Neural crest cell (in vitro differentiated cells): Measurements from ENCODE around the gene SLC51B. TPM values are rescaled to one million over a fixed set of nuclear protein-coding genes. Genes with fewer than 3 reads are reported as not detected.
"Not testable (repeated sequence)": the region's sequence is repeated elsewhere in the genome, so short reads cannot be mapped to it uniquely, and the experiment has no call there.

Source experiments
- DNase-seq: peaks from one replicate; pipeline ENCODE4 v3.0.0; 2021; ENCODE audit warnings: low read depth, mixed read lengths, low spot score
- H3K27ac Mint-ChIP-seq: one replicate; pipeline ENCODE4 v1.8.0; 2021; ENCODE audit warnings: mild to moderate bottlenecking, mixed read lengths; ENCODE audit not compliant: unreplicated experiment
- H3K27me3 Mint-ChIP-seq: 2 replicates; pipeline ENCODE4 v1.8.0; 2021; ENCODE audit warnings: low read depth, mild to moderate bottlenecking, mixed read lengths
- H3K36me3 Mint-ChIP-seq: 2 replicates; pipeline ENCODE4 v1.8.0; 2021; ENCODE audit warnings: low read depth, mild to moderate bottlenecking, mixed read lengths
- H3K4me1 Mint-ChIP-seq: 2 replicates; pipeline ENCODE4 v1.8.0; 2021; ENCODE audit warnings: mixed read lengths
- H3K4me3 Mint-ChIP-seq: one replicate; pipeline ENCODE4 v1.8.0; 2021; ENCODE audit warnings: mild to moderate bottlenecking, mixed read lengths
- H3K9me3 Mint-ChIP-seq: 2 replicates; pipeline ENCODE4 v1.8.0; 2021; ENCODE audit warnings: mixed read lengths
- total RNA-seq: library from RNA; stranded (reverse); gene quantifications from 2 replicates; pipeline ENCODE4 v1.2.1, GENCODE V29; 2021
- TF ChIP-seq, protein P1 (sequence below): fragments of 200-600 bp; sonication (generic); conservative IDR thresholded peaks from 2 replicates; pipeline ENCODE4 v1.5.0; 2021; ENCODE audit warnings: antibody characterized with exemption, mild to moderate bottlenecking

The SLC51B gene
- total RNA-seq, 1 donor from 2014 or later, result not detected

DNA sequence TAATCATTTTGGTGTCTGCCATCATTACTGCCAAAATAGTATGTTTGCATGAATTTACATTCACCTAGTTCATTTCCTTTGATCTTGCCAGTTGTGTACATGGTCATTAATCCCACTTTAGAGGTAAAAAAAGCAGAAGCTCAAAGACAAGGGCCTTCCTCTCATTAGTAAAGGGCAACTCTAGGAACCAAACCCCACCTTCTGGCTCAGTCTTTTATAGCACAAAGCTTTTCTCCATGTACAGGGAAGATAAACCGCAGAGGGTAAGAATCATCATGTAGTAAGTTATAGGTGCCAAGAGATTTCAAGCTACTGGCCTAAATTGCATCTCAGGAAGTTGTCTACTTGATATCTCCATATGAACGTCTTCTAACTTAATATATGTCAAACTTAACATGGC, 36.2 kb upstream of the SLC51B start:
- H3K36me3 Mint-ChIP-seq, result peaks cover 29% of the 10 kb centered on the region
- no peak overlapping the region for H3K27ac Mint-ChIP-seq
- H3K4me1 Mint-ChIP-seq, result no peaks in the 10 kb centered on the region
- no peak overlapping the region for H3K4me3 Mint-ChIP-seq
- TF ChIP-seq, protein P1, sequence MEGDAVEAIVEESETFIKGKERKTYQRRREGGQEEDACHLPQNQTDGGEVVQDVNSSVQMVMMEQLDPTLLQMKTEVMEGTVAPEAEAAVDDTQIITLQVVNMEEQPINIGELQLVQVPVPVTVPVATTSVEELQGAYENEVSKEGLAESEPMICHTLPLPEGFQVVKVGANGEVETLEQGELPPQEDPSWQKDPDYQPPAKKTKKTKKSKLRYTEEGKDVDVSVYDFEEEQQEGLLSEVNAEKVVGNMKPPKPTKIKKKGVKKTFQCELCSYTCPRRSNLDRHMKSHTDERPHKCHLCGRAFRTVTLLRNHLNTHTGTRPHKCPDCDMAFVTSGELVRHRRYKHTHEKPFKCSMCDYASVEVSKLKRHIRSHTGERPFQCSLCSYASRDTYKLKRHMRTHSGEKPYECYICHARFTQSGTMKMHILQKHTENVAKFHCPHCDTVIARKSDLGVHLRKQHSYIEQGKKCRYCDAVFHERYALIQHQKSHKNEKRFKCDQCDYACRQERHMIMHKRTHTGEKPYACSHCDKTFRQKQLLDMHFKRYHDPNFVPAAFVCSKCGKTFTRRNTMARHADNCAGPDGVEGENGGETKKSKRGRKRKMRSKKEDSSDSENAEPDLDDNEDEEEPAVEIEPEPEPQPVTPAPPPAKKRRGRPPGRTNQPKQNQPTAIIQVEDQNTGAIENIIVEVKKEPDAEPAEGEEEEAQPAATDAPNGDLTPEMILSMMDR, result no peak
- no peaks in the 10 kb centered on the region for H3K27me3 Mint-ChIP-seq
- DNase-seq, result no peak
- peaks cover 9% of the 10 kb centered on the region for H3K9me3 Mint-ChIP-seq

DNA sequence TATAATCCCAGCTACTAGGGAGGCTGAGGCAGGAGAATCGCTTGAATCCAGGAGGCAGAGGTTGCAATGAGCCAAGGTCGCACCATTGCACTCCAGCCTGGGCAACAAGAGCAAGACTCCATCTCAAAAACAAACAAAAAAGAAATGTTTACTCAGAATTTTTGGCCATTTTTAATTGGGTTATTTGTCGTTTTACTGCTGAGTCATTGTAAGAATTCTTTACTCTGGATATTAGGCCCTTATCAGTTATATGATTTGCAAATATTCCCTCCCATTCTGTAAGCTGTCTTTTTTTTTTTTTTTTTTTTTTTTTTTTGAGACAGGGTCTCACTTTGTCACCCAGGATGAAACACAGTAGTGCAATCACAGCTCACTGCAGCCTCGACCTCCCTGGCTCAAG, 34.0 kb upstream of the SLC51B start:
- H3K27ac Mint-ChIP-seq, DNase-seq, H3K4me1 Mint-ChIP-seq, H3K27me3 Mint-ChIP-seq, H3K4me3 Mint-ChIP-seq, H3K9me3 Mint-ChIP-seq: not testable (repeated sequence)
- peaks cover 36% of the 10 kb centered on the region for H3K36me3 Mint-ChIP-seq

GRCh38 chr15:65020419-65020818, 24.8 kb upstream of the SLC51B start:
- no peaks in the 10 kb centered on the region for H3K4me1 Mint-ChIP-seq
- no peak overlapping the region for H3K4me3 Mint-ChIP-seq
- TF ChIP-seq, protein P1, result no peak
- no peaks in the 10 kb centered on the region for H3K9me3 Mint-ChIP-seq
- no peak for DNase-seq
- no peaks in the 10 kb centered on the region for H3K27me3 Mint-ChIP-seq
- no peak overlapping the region for H3K27ac Mint-ChIP-seq
- H3K36me3 Mint-ChIP-seq, result peaks cover 10% of the 10 kb centered on the region

GRCh38 chr15:65021488-65021887, 23.7 kb upstream of the SLC51B start:
- no peak overlapping the region for H3K4me3 Mint-ChIP-seq
- H3K27me3 Mint-ChIP-seq, result no peaks in the 10 kb centered on the region
- H3K9me3 Mint-ChIP-seq, result no peaks in the 10 kb centered on the region
- H3K4me1 Mint-ChIP-seq, result no peaks in the 10 kb centered on the region
- no peak for DNase-seq
- TF ChIP-seq, protein P1, result no peak
- peaks cover 7% of the 10 kb centered on the region for H3K36me3 Mint-ChIP-seq
- H3K27ac Mint-ChIP-seq, result no peak overlapping the region

DNA sequence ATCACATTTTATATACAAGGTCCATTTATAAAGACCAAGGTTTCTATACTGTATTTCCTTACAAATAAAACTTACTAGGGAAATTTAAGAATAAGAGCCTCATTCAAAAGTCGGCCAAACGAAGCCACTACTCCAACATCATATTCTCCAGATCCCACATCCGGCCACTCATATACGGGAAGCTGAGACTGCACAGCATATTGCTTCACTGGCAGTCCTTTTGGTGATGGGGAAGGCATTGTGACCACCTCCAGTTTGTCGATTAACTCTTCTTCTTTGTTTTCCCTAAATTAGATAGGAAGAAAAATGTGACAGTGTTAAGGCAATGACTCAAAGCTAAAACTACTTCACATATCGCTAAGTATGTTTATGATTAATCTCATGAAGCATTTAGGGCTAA, 18.4 kb upstream of the SLC51B start:
- Mint-ChIP-seq H3K27me3 (peaks cover under 1% of the 10 kb centered on the region), H3K4me3 (peak overlapping the region; percentile 70), H3K36me3 (no peaks in the 10 kb centered on the region), H3K27ac (no peak overlapping the region), H3K4me1 (peaks cover 12% of the 10 kb centered on the region), H3K9me3 (no peaks in the 10 kb centered on the region)
- TF ChIP-seq, protein P1, result no peak
- DNase-seq, result no peak

DNA sequence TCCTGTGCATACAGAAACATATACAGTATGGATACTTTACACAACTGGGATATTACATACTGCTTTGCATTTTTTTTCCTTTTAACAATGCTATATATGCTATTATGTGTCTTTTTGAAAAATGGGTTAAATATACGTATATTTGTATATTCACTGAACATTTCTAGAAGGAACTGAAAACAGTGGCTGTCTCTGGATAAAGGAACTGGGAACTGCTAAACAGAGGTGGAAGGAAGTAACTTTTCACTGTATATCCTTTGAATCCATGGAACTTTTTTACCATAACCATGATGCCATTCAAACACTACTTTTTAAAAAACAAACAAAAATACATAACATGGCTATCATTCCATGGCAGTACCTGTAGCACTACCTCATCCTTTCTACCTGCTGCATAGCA, 17.6 kb upstream of the SLC51B start:
- H3K36me3 Mint-ChIP-seq, result no peaks in the 10 kb centered on the region
- H3K27ac Mint-ChIP-seq, result no peak overlapping the region
- H3K27me3 Mint-ChIP-seq, result peaks cover 5% of the 10 kb centered on the region
- no peaks in the 10 kb centered on the region for H3K9me3 Mint-ChIP-seq
- DNase-seq, result no peak
- peak overlapping the region; percentile 88 for H3K4me3 Mint-ChIP-seq
- peaks cover 12% of the 10 kb centered on the region for H3K4me1 Mint-ChIP-seq
- TF ChIP-seq, protein P1, result no peak
